ENCODE results near the gene IL21.
"Not testable (repeated sequence)": the region's sequence is repeated elsewhere in the genome, so short reads cannot be mapped to it uniquely, and the experiment has no call there.

Gene IL21

DNA sequence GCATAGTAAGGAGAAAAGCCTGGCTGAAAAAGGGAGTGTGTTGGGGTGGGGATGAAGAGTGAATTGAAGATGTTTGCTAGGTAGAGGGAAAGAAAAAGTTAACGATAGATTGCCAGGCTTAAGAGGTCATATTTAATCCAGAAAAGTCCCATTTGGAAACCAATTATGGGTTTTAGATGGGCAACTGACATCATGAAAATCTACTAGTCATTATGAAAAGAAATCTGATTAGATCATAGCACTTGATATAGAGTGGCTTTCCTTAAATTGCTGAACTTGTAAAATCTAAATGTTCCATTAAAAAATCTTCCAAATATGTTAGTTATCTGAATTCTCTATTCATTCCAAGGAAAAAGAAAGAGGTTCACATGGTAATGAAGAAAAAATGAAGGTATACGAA lies 37.5 kb upstream of the IL21 start:
- H3K27ac Mint-ChIP-seq: no peak overlapping the region
- H3K27me3 Mint-ChIP-seq (ENCODE audit: low read depth, poor library complexity): peaks cover 2% of the 10 kb centered on the region
- no peak for DNase-seq

GRCh38 chr4:122657553-122657952 lies 36.7 kb upstream of the IL21 start:
- TF ChIP-seq, protein P1, sequence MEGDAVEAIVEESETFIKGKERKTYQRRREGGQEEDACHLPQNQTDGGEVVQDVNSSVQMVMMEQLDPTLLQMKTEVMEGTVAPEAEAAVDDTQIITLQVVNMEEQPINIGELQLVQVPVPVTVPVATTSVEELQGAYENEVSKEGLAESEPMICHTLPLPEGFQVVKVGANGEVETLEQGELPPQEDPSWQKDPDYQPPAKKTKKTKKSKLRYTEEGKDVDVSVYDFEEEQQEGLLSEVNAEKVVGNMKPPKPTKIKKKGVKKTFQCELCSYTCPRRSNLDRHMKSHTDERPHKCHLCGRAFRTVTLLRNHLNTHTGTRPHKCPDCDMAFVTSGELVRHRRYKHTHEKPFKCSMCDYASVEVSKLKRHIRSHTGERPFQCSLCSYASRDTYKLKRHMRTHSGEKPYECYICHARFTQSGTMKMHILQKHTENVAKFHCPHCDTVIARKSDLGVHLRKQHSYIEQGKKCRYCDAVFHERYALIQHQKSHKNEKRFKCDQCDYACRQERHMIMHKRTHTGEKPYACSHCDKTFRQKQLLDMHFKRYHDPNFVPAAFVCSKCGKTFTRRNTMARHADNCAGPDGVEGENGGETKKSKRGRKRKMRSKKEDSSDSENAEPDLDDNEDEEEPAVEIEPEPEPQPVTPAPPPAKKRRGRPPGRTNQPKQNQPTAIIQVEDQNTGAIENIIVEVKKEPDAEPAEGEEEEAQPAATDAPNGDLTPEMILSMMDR (IDR thresholded peaks at IDR 0.05): no peak
- Mint-ChIP-seq H3K36me3 (ENCODE audit: low read depth) (no peaks in the 10 kb centered on the region), H3K4me1 (peaks cover 14% of the 10 kb centered on the region), H3K4me3 (no peak overlapping the region), H3K27ac (no peak overlapping the region), H3K27me3 (ENCODE audit: low read depth, poor library complexity) (peaks cover 2% of the 10 kb centered on the region), H3K9me3 (peaks cover 14% of the 10 kb centered on the region)
- DNase-seq: no peak

More for the DNA sequence above, 37.5 kb upstream of the IL21 start:
- Mint-ChIP-seq H3K36me3 (ENCODE audit: low read depth) (no peaks in the 10 kb centered on the region), H3K4me1 (peaks cover 22% of the 10 kb centered on the region), H3K4me3 (no peak overlapping the region), H3K9me3 (peaks cover 14% of the 10 kb centered on the region)
- TF ChIP-seq, protein P1 (IDR thresholded peaks at IDR 0.05): no peak

DNA sequence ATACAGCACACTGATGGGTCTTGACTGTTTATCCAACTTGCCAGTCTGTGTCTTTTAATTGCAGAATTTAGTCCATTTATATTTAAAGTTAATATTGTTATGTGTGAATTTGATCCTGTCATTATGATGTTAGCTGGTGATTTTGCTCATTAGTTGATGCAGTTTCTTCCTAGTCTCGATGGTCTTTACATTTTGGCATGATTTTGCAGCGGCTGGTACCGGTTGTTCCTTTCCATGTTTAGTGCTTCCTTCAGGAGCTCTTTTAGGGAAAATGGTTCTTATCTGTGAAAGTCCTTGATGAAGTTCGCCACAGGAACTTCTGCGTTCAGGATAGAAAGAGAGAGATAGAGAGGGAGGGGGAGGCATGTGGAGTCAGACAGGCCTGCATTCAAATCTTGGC lies 35.7 kb upstream of the IL21 start:
- H3K27ac Mint-ChIP-seq; H3K4me3 Mint-ChIP-seq; DNase-seq; H3K4me1 Mint-ChIP-seq; H3K27me3 Mint-ChIP-seq (ENCODE audit: low read depth, poor library complexity); H3K36me3 Mint-ChIP-seq (ENCODE audit: low read depth): not testable (repeated sequence)
- H3K9me3 Mint-ChIP-seq: peaks cover 17% of the 10 kb centered on the region

GRCh38 chr4:122652379-122652778 lies 31.5 kb upstream of the IL21 start:
- H3K9me3 Mint-ChIP-seq: peaks cover 7% of the 10 kb centered on the region
- DNase-seq: peak; percentile 12
- H3K36me3 Mint-ChIP-seq (ENCODE audit: low read depth): no peaks in the 10 kb centered on the region
- no peak overlapping the region for H3K4me3 Mint-ChIP-seq
- H3K27me3 Mint-ChIP-seq (ENCODE audit: low read depth, poor library complexity): peaks cover 2% of the 10 kb centered on the region
- H3K4me1 Mint-ChIP-seq: no peaks in the 10 kb centered on the region
- TF ChIP-seq, protein P1 (IDR thresholded peaks at IDR 0.05): no peak
- H3K27ac Mint-ChIP-seq: no peak overlapping the region

DNA sequence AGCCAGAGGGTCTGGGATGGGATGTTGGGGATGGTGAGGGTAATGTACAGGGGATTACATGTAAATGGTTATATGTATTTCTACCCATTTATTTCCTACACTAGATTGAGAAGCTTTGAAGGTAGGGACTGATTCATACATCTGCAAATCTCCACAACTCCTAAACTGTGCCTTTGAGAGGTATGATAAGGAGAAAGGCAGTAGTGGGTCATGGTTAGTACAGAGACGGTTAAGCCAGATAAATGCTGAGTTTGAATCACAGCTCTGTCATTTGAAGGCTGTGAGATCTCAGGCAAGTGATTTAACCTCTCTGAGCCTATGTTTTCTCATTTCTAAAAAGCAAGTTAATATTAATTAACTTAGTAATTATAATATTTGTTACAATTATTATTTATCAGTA lies 29.3 kb upstream of the IL21 start:
- Mint-ChIP-seq H3K27ac (no peak overlapping the region), H3K9me3 (peaks cover 3% of the 10 kb centered on the region), H3K4me3 (no peak overlapping the region), H3K36me3 (ENCODE audit: low read depth) (no peaks in the 10 kb centered on the region), H3K27me3 (ENCODE audit: low read depth, poor library complexity) (no peaks in the 10 kb centered on the region), H3K4me1 (no peaks in the 10 kb centered on the region)
- TF ChIP-seq, protein P1 (IDR thresholded peaks at IDR 0.05): no peak
- DNase-seq: no peak

DNA sequence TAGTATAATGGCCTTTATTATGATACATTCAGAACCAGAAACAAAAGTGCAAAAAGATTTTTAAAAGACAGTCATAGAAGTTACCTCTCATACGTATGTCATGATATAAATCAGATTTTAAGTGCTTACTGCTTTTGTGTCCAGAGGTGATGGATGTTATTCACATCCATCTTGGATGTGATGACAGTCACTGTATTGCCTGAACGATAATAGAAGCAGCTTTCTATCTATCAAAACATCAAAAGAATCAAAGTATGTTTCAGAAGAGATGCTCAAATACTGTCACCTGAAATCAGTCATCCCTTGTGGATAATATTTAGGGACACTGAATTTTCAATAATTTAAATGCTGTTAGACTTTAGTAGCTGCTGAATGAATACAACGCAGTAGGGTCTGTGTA lies 26.8 kb upstream of the IL21 start:
- Mint-ChIP-seq H3K4me1 (no peaks in the 10 kb centered on the region), H3K36me3 (ENCODE audit: low read depth) (no peaks in the 10 kb centered on the region), H3K27me3 (ENCODE audit: low read depth, poor library complexity) (no peaks in the 10 kb centered on the region), H3K9me3 (peaks cover 3% of the 10 kb centered on the region), H3K27ac (no peak overlapping the region), H3K4me3 (no peak overlapping the region)
- no peak for DNase-seq
- TF ChIP-seq, protein P1 (IDR thresholded peaks at IDR 0.05): no peak

Measured in nephron progenitor cell (in vitro differentiated cells).